Mucosa of rectum (tissue), 2 donors: ENCODE results near the gene COL27A1.

ENCODE experiments used
- H3K27ac ChIP-seq, 2 donors: one replicate each; pipeline ENCODE4 v1.7.0; 2013; ENCODE audit warnings: inconsistent platforms in 2 of 2, low read depth in 2 of 2, low read length in 2 of 2
- H3K27me3 ChIP-seq, 2 donors: one replicate each; pipeline ENCODE4 v1.7.0; 2013; ENCODE audit warnings: low read length in 2 of 2; ENCODE audit not compliant: control insufficient read depth in 2 of 2, insufficient read depth in 2 of 2
- H3K36me3 ChIP-seq, 2 donors: one replicate each; pipeline ENCODE4 v1.7.0; 2013; ENCODE audit warnings: low read length in 2 of 2; ENCODE audit not compliant: control insufficient read depth in 2 of 2, insufficient read depth in 2 of 2
- H3K4me1 ChIP-seq, 2 donors: one replicate each; pipeline ENCODE4 v1.7.0; 2013; ENCODE audit warnings: low read length in 2 of 2, mild to moderate bottlenecking in 1 of 2; ENCODE audit not compliant: control insufficient read depth in 2 of 2, insufficient read depth in 2 of 2
- H3K4me3 ChIP-seq, 2 donors: one replicate each; pipeline ENCODE4 v1.7.0; 2013; ENCODE audit warnings: low read length in 2 of 2
- H3K9ac ChIP-seq, 2 donors: one replicate each; pipeline ENCODE4 v1.7.0; 2013; ENCODE audit warnings: low read length in 2 of 2, low read depth in 1 of 2, mild to moderate bottlenecking in 1 of 2
- H3K9me3 ChIP-seq, 2 donors: one replicate each; pipeline ENCODE4 v1.7.0; 2013; ENCODE audit warnings: low read length in 2 of 2; ENCODE audit not compliant: control insufficient read depth in 2 of 2
- donor health status: healthy.
- donor health status: Normal muscosa, but diverticular disease.

Gene COL27A1

GRCh38 chr9:114116126-114116747 is 39.1 kb upstream of the COL27A1 start:
- Histone ChIP-seq H3K9me3 (no peaks in the 10 kb centered on the region), H3K27me3 (peaks cover 0 to 7% of the 10 kb centered on the region in 2 donors), H3K27ac (no peak overlapping the region), H3K9ac (no peak overlapping the region), H3K4me1 (peaks cover 8 to 18% of the 10 kb centered on the region in 2 donors), H3K4me3 (no peak overlapping the region), H3K36me3 (no peaks in the 10 kb centered on the region)

- peaks cover 0 to 5% of the 10 kb centered on the region in 2 donors for H3K27me3 ChIP-seq
Measured at GRCh38 chr9:114117614-114117995, 37.7 kb upstream of the COL27A1 start.

GRCh38 chr9:114117996-114118830 is 37.1 kb upstream of the COL27A1 start:
- Histone ChIP-seq H3K9ac (no peak overlapping the region), H3K4me3 (no peak overlapping the region), H3K36me3 (no peaks in the 10 kb centered on the region), H3K27me3 (peaks cover 0 to 5% of the 10 kb centered on the region in 2 donors), H3K4me1 (peaks cover 8 to 13% of the 10 kb centered on the region in 2 donors), H3K9me3 (no peaks in the 10 kb centered on the region), H3K27ac (no peak overlapping the region)

More at GRCh38 chr9:114117614-114117995, 37.7 kb upstream of the COL27A1 start:
- H3K27ac ChIP-seq: no peak overlapping the region
- no peak overlapping the region for H3K4me3 ChIP-seq
- peaks cover 8 to 18% of the 10 kb centered on the region in 2 donors for H3K4me1 ChIP-seq
- H3K9me3 ChIP-seq: no peaks in the 10 kb centered on the region
- no peaks in the 10 kb centered on the region for H3K36me3 ChIP-seq
- H3K9ac ChIP-seq: no peak overlapping the region

GRCh38 chr9:114119242-114120191 is 35.8 kb upstream of the COL27A1 start:
- H3K27me3 ChIP-seq: peaks cover 0 to 5% of the 10 kb centered on the region in 2 donors
- peaks cover 8 to 13% of the 10 kb centered on the region in 2 donors for H3K4me1 ChIP-seq
- no peak overlapping the region for H3K27ac ChIP-seq
- H3K9me3 ChIP-seq: no peaks in the 10 kb centered on the region
- no peaks in the 10 kb centered on the region for H3K36me3 ChIP-seq
- no peak overlapping the region for H3K4me3 ChIP-seq
- H3K9ac ChIP-seq: no peak overlapping the region

- no peaks in the 10 kb centered on the region for H3K36me3 ChIP-seq
- H3K9ac ChIP-seq: no peak overlapping the region
- H3K27ac ChIP-seq: no peak overlapping the region
- H3K9me3 ChIP-seq: no peaks in the 10 kb centered on the region
- no peak overlapping the region for H3K4me3 ChIP-seq
- H3K4me1 ChIP-seq: peaks cover 8 to 13% of the 10 kb centered on the region in 2 donors
- peaks cover 0 to 5% of the 10 kb centered on the region in 2 donors for H3K27me3 ChIP-seq
Measured at GRCh38 chr9:114120192-114121014, 34.9 kb upstream of the COL27A1 start.

- H3K4me1 ChIP-seq: peaks cover 8 to 13% of the 10 kb centered on the region in 2 donors
Measured at GRCh38 chr9:114121227-114122135, 33.9 kb upstream of the COL27A1 start.

GRCh38 chr9:114122136-114123027 is 33.0 kb upstream of the COL27A1 start:
- H3K36me3 ChIP-seq: no peaks in the 10 kb centered on the region
- H3K4me1 ChIP-seq: peaks cover 8 to 13% of the 10 kb centered on the region in 2 donors
- no peaks in the 10 kb centered on the region for H3K27me3 ChIP-seq
- H3K9me3 ChIP-seq: peaks cover 0 to 3% of the 10 kb centered on the region in 2 donors
- H3K4me3 ChIP-seq: no peak overlapping the region
- no peak overlapping the region for H3K27ac ChIP-seq
- H3K9ac ChIP-seq: no peak overlapping the region

More at GRCh38 chr9:114121227-114122135, 33.9 kb upstream of the COL27A1 start:
- Histone ChIP-seq H3K27me3 (peaks cover 0 to under 1% of the 10 kb centered on the region in 2 donors), H3K27ac (no peak overlapping the region), H3K9me3 (no peaks in the 10 kb centered on the region), H3K4me3 (no peak overlapping the region), H3K36me3 (no peaks in the 10 kb centered on the region), H3K9ac (no peak overlapping the region)
